Measurements from ENCODE around the gene CHPF.

DNA sequence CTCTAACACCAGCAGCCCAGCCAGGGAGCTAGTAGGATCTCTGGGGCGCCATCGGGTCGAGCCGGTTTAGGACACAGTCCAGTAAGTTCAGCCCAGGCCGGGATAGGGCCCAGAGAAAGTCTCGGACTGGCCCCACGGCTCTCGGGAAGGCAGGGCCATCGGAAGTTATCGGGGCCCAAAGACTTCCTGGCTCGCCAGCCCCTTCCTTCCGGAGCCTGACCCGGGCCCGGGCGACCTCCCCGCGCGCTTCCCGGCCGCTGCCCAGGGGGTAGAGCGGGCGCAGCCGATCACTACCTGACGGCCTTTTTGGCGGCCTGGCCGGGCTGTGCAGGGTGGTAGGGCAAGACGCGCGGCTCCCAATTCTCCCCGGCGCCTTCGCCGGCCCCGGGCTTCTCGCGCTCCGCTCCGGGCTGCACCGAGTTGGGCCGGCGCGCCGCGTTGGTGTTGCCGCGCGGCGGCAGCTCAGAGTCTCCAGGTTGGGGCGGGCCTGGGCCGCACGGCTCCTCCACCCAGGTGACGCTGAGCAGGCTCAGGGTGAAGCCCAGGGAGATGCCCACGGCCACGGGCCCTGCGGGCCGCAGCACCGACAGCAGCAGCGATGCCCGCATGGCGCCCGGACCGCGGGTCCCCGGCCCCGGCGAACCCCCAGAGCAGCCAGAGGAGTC, 546 bp downstream of the CHPF start:
- no peak for TF ChIP-seq POLR2A (IDR thresholded peaks at IDR 0.05)
- TF ChIP-seq, protein P1, sequence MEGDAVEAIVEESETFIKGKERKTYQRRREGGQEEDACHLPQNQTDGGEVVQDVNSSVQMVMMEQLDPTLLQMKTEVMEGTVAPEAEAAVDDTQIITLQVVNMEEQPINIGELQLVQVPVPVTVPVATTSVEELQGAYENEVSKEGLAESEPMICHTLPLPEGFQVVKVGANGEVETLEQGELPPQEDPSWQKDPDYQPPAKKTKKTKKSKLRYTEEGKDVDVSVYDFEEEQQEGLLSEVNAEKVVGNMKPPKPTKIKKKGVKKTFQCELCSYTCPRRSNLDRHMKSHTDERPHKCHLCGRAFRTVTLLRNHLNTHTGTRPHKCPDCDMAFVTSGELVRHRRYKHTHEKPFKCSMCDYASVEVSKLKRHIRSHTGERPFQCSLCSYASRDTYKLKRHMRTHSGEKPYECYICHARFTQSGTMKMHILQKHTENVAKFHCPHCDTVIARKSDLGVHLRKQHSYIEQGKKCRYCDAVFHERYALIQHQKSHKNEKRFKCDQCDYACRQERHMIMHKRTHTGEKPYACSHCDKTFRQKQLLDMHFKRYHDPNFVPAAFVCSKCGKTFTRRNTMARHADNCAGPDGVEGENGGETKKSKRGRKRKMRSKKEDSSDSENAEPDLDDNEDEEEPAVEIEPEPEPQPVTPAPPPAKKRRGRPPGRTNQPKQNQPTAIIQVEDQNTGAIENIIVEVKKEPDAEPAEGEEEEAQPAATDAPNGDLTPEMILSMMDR (IDR thresholded peaks at IDR 0.05), result no peak
